HL-60 (cell line): ENCODE data around the gene DNAJB12.
A peak's percentile ranks its signal among the peaks of the same experiment; 100 is the strongest.

Source experiments
- DNase-seq, 2 experiments: peaks; one replicate each; pipeline ENCODE4 v3.0.0-alpha.2; 2010 to 2020; ENCODE audit warnings: low read depth in 1 of 2, low spot score in 1 of 2
- H3K27ac ChIP-seq: fragments of 250-450 bp; sonication (Bioruptor Pico); replicated peaks from 2 replicates; pipeline ENCODE4 v1.5.1; 2020; ENCODE audit warnings: mild to moderate bottlenecking, moderate library complexity
- H3K27me3 ChIP-seq: fragments of 250-450 bp; sonication (Bioruptor Pico); 2 replicates; pipeline ENCODE4 v1.5.1; 2021; ENCODE audit warnings: mild to moderate bottlenecking, moderate library complexity; ENCODE audit not compliant: insufficient read depth, poor library complexity, severe bottlenecking
- H3K4me3 ChIP-seq: replicated peaks from 2 replicates; pipeline ENCODE4 v1.5.1; 2011; ENCODE audit warnings: mild to moderate bottlenecking, control low read depth, low read length; ENCODE audit not compliant: insufficient read depth
- CTCF ChIP-seq: IDR thresholded peaks from one replicate; pipeline ENCODE4 v1.5.1; 2011; ENCODE audit warnings: low read length, control low read depth, inconsistent platforms; ENCODE audit not compliant: insufficient read depth
- GABPA ChIP-seq: IDR thresholded peaks from 2 replicates; pipeline ENCODE4 v1.6.1; 2012; ENCODE audit warnings: low read depth
- POLR2AphosphoS5 ChIP-seq: IDR thresholded peaks from 2 replicates; pipeline ENCODE4 v1.6.1; 2012; ENCODE audit warnings: low read depth
- SPI1 ChIP-seq: IDR thresholded peaks from 2 replicates; pipeline ENCODE4 v1.6.1; 2012; ENCODE audit warnings: low read depth, mild to moderate bottlenecking, borderline replicate concordance
- TF ChIP-seq, protein P1 (sequence below): IDR thresholded peaks from 2 replicates; pipeline ENCODE4 v1.6.1; 2012; ENCODE audit warnings: low read depth; ENCODE audit not compliant: insufficient replicate concordance

Gene DNAJB12

DNA sequence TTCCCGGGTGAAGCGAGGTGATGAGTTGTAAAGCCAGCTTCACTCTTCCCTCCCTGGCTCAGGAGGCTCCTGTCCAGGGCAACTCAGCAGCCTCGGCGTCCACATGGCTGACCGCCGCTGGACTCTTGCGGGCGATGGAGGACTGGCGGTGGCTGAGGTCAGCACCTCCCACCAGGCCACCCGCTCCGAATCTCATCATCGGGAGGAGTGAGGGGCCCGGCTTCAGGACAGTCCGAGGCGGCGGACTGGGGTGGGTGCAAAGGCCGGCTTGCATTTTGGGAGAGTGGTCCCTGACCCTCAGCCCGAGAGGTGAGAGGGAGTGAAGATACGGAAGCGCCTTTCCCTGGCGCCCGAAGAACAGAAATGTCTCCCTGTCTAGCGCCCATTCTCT is 759 bp downstream of the DNAJB12 start:
- Histone ChIP-seq H3K4me3 (peak overlapping the region; percentile 79), H3K27ac (peak overlapping the region; percentile 99), H3K27me3 (no peaks in the 10 kb centered on the region)
- peak in 1 of 2 experiments; percentile 9 for DNase-seq
- no peak for TF ChIP-seq SPI1
- TF ChIP-seq CTCF, result no peak
- TF ChIP-seq POLR2AphosphoS5, result no peak
- no peak for TF ChIP-seq GABPA
- TF ChIP-seq, protein P1, sequence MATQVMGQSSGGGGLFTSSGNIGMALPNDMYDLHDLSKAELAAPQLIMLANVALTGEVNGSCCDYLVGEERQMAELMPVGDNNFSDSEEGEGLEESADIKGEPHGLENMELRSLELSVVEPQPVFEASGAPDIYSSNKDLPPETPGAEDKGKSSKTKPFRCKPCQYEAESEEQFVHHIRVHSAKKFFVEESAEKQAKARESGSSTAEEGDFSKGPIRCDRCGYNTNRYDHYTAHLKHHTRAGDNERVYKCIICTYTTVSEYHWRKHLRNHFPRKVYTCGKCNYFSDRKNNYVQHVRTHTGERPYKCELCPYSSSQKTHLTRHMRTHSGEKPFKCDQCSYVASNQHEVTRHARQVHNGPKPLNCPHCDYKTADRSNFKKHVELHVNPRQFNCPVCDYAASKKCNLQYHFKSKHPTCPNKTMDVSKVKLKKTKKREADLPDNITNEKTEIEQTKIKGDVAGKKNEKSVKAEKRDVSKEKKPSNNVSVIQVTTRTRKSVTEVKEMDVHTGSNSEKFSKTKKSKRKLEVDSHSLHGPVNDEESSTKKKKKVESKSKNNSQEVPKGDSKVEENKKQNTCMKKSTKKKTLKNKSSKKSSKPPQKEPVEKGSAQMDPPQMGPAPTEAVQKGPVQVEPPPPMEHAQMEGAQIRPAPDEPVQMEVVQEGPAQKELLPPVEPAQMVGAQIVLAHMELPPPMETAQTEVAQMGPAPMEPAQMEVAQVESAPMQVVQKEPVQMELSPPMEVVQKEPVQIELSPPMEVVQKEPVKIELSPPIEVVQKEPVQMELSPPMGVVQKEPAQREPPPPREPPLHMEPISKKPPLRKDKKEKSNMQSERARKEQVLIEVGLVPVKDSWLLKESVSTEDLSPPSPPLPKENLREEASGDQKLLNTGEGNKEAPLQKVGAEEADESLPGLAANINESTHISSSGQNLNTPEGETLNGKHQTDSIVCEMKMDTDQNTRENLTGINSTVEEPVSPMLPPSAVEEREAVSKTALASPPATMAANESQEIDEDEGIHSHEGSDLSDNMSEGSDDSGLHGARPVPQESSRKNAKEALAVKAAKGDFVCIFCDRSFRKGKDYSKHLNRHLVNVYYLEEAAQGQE, result no peak

DNA sequence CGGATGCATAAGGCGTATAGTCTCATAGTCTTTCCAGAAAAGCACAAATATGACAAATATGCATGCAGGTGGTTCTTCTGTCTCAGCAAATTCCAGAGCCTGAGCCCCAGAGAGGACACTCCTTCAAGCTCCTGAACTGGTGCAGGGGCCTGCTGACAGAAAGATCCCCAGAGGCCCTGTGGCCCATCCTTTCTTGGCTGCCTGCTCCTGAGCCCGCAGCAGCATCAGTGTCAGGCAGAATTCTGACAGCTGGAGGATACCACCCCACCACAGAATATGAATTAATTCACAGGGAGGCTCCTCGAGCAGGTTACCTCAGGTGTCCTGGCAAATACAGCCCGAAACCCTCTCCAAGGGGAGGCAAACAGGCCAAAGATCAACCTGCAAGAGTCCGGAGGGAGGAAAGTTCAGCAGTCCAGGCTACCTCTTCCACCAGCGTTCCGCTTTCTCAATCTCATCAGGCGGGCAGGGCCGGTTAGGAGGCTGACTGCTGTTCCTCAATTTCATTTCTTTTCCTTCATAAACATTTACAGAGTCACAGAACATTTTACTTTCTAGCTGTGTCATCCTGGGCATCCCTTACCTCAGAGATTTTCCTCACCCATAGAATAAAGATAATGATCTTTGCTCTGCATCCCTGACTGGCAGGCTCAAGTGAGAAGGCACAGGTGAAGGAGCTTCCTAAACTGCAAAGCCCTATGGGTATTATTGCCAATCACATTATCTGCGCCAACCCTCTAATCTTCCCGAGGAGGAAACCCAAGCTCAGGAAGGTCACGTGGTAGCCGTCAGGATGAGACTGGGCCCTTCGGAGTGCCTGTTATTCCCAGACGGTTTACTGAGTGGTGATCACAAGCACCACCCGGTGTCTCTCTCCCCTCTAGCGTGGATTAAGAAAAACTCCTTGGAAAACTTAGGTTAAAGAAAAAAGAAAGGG is 1.4 kb downstream of the DNAJB12 start:
- no peaks in the 10 kb centered on the region for H3K27me3 ChIP-seq
- TF ChIP-seq SPI1, result peak; percentile 88
- TF ChIP-seq, protein P1, result no peak
- DNase-seq, result peak in 1 of 2 experiments; percentile 73
- H3K27ac ChIP-seq, result peak overlapping the region; percentile 99
- H3K4me3 ChIP-seq, result peak overlapping the region; percentile 79

DNA sequence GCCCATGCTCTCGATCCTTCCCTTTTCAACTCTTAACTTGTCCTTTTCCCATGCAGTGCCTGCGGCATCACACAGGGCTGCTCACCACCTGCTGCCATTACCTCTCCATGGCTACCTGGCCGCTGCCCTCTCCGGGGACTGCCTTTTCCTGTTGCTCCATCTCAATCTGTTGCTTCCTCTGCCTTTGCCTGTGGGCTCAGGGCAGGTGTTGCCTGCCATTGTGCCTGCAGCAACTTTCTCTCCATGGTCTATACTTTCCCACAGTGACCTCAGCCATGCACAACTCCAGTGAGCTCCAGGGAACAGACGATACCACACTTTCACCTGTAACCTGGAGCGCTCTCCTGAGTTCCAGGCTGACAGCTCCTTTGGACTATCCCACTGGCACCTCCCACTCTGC is 3.2 kb downstream of the DNAJB12 start:
- DNase-seq, result no peak
- Histone ChIP-seq H3K27ac (no peak overlapping the region), H3K27me3 (no peaks in the 10 kb centered on the region), H3K4me3 (no peak overlapping the region)
- TF ChIP-seq SPI1, result no peak
- no peak for TF ChIP-seq GABPA
- TF ChIP-seq, protein P1, result no peak
- TF ChIP-seq CTCF, result no peak
- TF ChIP-seq POLR2AphosphoS5, result no peak
